ENCODE measurements around the gene IFT122. TPM values are rescaled to one million over a fixed set of nuclear protein-coding genes. Genes with fewer than 3 reads are reported as not detected.

Gene IFT122
- total RNA-seq, 6 experiments from 2014 or later = 7.1 to 16.8 (median 11.5) TPM

GRCh38 chr3:129560269-129560787, 120.3 kb downstream of the IFT122 start:
- H3K9me3 ChIP-seq = no peaks in the 10 kb centered on the region
- WGBS (ENCODE audit: insufficient coverage, low coverage, low lambda C conversion rate, missing lambda C conversion rate) = 51% methylated on average over 7 of the region's 16 CpGs
- H3K27me3 ChIP-seq = no peaks in the 10 kb centered on the region
- H3K4me3 ChIP-seq = no peak overlapping the region
- intact Hi-C loops (cut with DNase I) = no loop called here
- H3K36me3 ChIP-seq = no peaks in the 10 kb centered on the region
- DNase-seq = no peak
- no peak for TF ChIP-seq CTCF (IDR thresholded peaks at IDR 0.05)
- TF ChIP-seq POLR2A (IDR thresholded peaks at IDR 0.05) = no peak
- ATAC-seq = no peak
- no peaks in the 10 kb centered on the region for H3K4me1 ChIP-seq
- H3K27ac ChIP-seq = no peak overlapping the region

- peak in 2 of 3 donors; percentile 55 to 63 for DNase-seq
- TF ChIP-seq POLR2A (IDR thresholded peaks at IDR 0.05) (no peak), CTCF (IDR thresholded peaks at IDR 0.05) (no peak)
- H3K36me3 ChIP-seq = no peaks in the 10 kb centered on the region
- intact Hi-C loops (cut with DNase I) = no loop called here
- no peaks in the 10 kb centered on the region for H3K27me3 ChIP-seq
- 50% methylated on average over 10 of the region's 18 CpGs for WGBS (ENCODE audit: insufficient coverage, low coverage, low lambda C conversion rate, missing lambda C conversion rate)
- H3K27ac ChIP-seq = peak overlapping the region in 1 of 3 donors; percentile 51
- H3K4me3 ChIP-seq = no peak overlapping the region
- no peaks in the 10 kb centered on the region for H3K4me1 ChIP-seq
- ATAC-seq = peak; percentile 64 to 67 (median 66)
- no peaks in the 10 kb centered on the region for H3K9me3 ChIP-seq
Observed at GRCh38 chr3:129560911-129561594, 121.0 kb downstream of the IFT122 start.

GRCh38 chr3:129561619-129562248, 121.7 kb downstream of the IFT122 start:
- H3K36me3 ChIP-seq = no peaks in the 10 kb centered on the region
- no peaks in the 10 kb centered on the region for H3K4me1 ChIP-seq
- intact Hi-C loops (cut with DNase I) = no loop called here
- whole genome bisulfite sequencing (ENCODE audit: insufficient coverage, low coverage, low lambda C conversion rate, missing lambda C conversion rate) = 70% methylated on average over 2 of the region's 18 CpGs
- no peaks in the 10 kb centered on the region for H3K27me3 ChIP-seq
- no peak for TF ChIP-seq CTCF (IDR thresholded peaks at IDR 0.05)
- TF ChIP-seq POLR2A (IDR thresholded peaks at IDR 0.05) = no peak
- DNase-seq = no peak
- ATAC-seq = no peak
- no peak overlapping the region for H3K27ac ChIP-seq
- H3K9me3 ChIP-seq = no peaks in the 10 kb centered on the region
- no peak overlapping the region for H3K4me3 ChIP-seq

GRCh38 chr3:129562803-129563202, 122.8 kb downstream of the IFT122 start:
- no peaks in the 10 kb centered on the region for H3K27me3 ChIP-seq
- intact Hi-C loops (cut with DNase I) = no loop called here
- WGBS (ENCODE audit: insufficient coverage, low coverage, low lambda C conversion rate, missing lambda C conversion rate) = no CpG with 5 or more reads among the region's 19 CpGs
- H3K4me3 ChIP-seq = no peak overlapping the region
- no peaks in the 10 kb centered on the region for H3K4me1 ChIP-seq
- H3K27ac ChIP-seq = no peak overlapping the region
- H3K9me3 ChIP-seq = no peaks in the 10 kb centered on the region
- DNase-seq (no peak), ATAC-seq (no peak)
- TF ChIP-seq CTCF (IDR thresholded peaks at IDR 0.05) (no peak), POLR2A (IDR thresholded peaks at IDR 0.05) (no peak)
- H3K36me3 ChIP-seq = no peaks in the 10 kb centered on the region

Data from right lobe of liver (tissue), 6 donors.